ENCODE data around the gene USP6NL.
"Not testable (repeated sequence)": the region's sequence is repeated elsewhere in the genome, so short reads cannot be mapped to it uniquely, and the experiment has no call there.

USP6NL gene

GRCh38 chr10:11511321-11511720 is 100.1 kb downstream of the USP6NL start:
- no peak for DNase-seq

GRCh38 chr10:11510736-11511135 is 100.7 kb downstream of the USP6NL start:
- DNase-seq = no peak

- no peak for DNase-seq
Measured at GRCh38 chr10:11510281-11510680, 101.2 kb downstream of the USP6NL start.

DNA sequence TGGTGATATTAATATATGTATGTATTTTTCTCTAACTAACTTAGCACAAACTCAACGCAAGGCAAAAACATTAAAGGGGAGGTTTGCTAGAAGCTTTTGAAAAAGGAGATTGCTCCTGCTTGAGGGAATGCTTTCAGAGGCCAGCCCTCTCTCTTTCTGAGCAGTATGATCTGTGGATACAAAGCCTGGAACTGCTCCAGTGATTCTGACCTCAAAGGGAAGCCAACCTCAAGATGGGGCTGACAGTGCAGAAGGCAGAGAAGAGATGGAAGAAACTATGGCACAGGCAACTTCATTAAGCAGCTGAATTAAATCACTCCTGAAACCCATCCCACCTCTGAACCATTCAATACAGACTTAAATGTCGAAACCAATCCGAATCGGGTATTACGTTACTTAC is 102.4 kb downstream of the USP6NL start:
- no peak for DNase-seq

DNA sequence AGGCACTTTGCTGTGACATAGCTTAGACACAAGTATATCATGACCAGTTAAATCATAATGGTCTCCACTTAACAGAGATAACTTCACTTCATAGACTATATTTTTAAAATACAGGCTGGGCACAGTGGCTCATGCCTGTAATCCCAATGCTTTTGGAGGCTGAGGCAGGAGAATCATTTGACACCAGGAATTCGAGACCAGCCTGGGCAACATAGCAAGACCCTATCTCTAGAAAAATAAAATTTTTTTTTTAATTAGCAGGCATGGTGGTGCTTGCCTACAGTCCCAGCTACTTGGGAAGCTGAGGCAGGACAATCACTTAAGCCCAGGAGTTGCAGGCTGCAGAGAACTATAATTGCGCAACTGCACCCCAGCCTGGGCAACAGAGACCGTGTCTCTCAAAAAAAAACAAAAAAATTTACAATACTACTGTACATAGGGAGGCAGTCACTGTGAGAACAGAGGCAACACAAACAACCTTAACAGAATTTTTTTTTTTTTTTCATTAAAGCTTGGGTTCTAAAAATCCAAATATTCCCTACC is 105.1 kb downstream of the USP6NL start:
- DNase-seq = no peak

DNA sequence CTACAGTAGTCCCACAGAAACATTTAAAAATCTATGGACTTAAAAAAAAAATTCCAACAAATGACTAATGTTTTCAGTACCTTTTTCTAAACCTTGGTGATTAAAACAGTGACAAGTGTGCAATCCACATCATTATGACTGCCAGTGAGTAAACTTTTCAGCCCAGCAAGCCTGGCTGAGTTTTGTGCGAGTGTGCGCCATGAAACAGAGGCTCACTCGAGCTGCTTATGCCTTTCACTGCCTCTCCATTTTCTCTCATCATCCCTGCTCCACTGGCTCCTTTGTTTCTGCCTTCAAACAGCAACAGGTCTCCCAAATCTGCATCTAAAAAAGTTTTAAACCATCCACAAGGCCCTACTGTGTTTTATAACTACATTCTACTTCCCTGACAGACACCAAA is 105.8 kb downstream of the USP6NL start:
- no peak for DNase-seq

DNA sequence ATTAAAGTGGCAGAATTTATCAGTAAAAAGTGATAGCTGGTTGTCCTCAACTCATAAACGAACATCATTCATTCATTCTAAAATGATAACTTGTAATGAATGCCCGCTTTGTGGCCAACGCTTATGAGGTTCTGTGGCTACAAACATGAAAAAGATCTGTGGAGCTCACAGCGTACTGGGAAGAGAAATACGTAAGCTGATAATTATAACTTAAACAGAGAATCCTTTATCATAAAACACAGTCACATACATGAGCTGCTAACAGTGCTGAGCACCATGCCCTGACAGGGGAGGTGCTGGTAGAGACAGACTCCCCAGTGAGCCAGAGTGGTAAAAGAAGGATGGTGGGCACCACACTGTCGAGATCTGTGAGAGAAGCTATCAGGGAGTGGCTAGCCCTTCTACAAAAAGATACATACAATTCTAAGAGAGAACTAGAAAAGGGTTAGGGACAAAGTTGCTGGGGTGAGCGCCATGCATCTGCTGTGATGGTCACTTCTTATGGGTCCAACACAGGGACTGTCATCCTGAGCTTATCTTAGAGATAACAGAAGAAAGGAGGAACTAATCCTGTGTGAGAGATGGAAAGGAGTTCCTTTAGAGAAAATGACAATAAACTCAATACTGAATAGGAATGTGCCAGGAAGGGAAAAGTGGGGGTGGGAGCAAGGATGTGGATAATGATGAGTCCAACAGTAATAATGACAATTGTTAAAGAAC is 106.7 kb downstream of the USP6NL start:
- DNase-seq = no peak

GRCh38 chr10:11501600-11501999 is 109.8 kb downstream of the USP6NL start:
- no peak for DNase-seq

GRCh38 chr10:11499425-11500071 is 111.9 kb downstream of the USP6NL start:
- DNase-seq = no peak

GRCh38 chr10:11498399-11498798 is 113.1 kb downstream of the USP6NL start:
- DNase-seq = no peak

DNA sequence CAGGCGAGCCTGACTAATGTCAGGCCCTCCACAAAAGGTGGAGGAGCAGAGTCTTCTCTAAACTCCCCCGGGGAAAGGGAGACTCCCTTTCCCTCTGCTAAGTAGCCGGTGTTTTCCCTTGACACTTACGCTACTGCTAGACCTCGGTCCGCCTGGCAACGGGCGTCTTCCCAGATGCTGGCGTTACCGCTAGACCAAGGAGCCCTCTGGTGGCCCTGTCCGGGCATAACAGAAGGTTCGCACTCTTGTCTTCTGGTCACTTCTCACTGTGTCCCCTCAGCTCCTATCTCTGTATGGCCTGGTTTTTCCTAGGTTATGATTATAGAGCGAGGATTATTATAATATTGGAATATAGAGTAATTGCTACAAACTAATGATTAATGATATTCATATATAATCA is 116.5 kb downstream of the USP6NL start:
- not testable (repeated sequence) for DNase-seq

DNA sequence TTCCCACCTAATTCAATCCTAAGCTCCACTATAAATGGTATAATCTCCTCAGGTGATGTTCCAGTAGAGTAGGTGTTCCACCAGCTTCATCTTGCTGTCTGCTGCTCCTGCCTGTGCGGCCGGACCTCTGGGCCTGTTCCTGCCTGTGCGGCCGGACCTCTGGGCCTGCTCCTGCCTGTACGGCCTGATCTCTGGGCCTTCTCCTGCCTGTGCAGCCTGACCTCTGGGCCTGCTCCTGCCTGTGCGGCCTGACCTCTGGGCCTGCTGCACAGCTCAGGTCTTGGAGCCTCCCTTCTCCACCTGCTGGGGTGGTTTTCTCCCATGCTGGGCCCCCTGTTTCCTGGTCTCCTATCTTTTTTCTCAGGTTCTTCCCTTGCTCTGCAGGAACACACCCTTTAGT is 117.8 kb downstream of the USP6NL start:
- DNase-seq = no peak

DNA sequence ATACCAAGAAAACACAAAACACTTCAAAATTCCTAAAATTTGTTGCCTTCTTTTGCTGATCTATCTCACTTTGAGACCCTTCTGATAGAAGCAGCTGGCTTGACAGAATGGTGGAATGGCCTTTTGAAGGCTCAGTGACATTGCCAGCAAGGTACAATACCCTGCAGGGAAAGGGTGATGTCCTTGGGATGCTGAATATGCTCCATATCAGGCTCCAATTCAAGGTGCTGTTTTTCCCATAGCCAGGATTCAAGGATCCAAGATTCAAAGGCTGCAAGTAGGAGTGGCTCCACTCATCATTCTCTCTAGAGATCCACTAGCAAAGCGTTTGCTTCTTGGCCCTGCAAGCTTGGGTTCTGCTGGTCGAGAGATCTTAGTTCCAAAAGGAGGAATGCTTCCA is 120.4 kb downstream of the USP6NL start:
- no peak for DNase-seq

DNA sequence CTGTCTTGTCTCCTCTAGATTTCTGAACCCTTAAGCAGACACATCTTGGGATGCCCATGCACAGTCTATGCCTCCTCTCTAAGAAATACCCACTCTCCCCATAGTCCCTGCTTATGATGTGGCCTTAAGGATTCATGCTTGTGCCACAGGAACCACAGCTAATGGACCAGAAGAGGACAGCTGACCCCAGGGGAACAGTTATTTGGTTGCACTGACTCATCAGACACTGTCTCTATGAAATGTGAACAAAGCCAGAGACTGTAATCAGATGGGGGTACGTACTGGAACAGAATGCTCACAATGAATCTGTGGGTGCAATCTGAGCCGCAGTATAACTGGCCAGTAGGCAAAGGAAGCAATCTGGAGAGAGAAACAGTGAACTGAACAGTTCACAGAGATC is 121.9 kb downstream of the USP6NL start:
- DNase-seq = no peak

- no peak for DNase-seq
Measured at GRCh38 chr10:11488126-11488525, 123.3 kb downstream of the USP6NL start.

- no peak for DNase-seq
Measured at GRCh38 chr10:11483201-11484148, 128.0 kb downstream of the USP6NL start.

- DNase-seq = no peak
Measured at GRCh38 chr10:11482306-11482705, 129.1 kb downstream of the USP6NL start.

DNA sequence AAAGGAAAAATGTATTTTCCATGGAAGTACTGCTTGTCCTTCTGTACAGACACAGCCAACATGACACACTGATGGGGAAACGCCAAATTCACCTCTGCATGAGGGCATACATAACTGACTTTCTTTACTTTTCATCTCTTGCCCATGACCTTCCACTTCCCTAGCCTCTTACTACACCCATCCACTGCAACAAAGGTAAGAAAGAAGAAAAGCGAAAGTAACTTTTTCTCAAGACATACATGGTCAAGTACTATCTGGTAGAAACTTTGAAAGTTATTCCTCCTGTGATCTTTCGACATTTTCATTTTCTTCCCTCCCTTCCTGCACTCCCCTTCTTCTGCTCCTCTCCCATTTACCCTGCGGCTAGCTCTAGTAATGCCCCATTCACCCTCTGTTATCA is 130.8 kb downstream of the USP6NL start:
- no peak for DNase-seq

- no peak for DNase-seq
Measured at GRCh38 chr10:11479300-11479699, 132.2 kb downstream of the USP6NL start.

- no peak for DNase-seq
Measured at GRCh38 chr10:11478807-11479206, 132.6 kb downstream of the USP6NL start.

- DNase-seq = no peak
Measured at GRCh38 chr10:11475831-11476434, 135.5 kb downstream of the USP6NL start.

GRCh38 chr10:11473128-11473760 is 138.2 kb downstream of the USP6NL start:
- no peak for DNase-seq
